Neural progenitor cell (in vitro differentiated cells): ENCODE measurements around the gene CENPO. TPM values are rescaled to one million over a fixed set of nuclear protein-coding genes. Genes with fewer than 3 reads are reported as not detected.

ENCODE experiments used
- DNase-seq: peaks from one replicate; pipeline ENCODE4 v3.0.0-alpha.2; 2016; ENCODE audit warnings: low spot score
- H2AFZ ChIP-seq: fragments of 200-600 bp; sonication (generic); replicated peaks from 2 replicates; pipeline ENCODE4 v1.6.1; 2016; ENCODE audit warnings: antibody characterized with exemption
- H3F3A ChIP-seq: fragments of 200-600 bp; sonication (generic); 2 replicates; pipeline ENCODE4 v1.6.1; 2016; ENCODE audit warnings: antibody characterized with exemption, low read depth
- H3K27ac ChIP-seq: fragments of 200-600 bp; sonication (generic); 2 replicates; pipeline ENCODE4 v1.5.1; 2016; ENCODE audit warnings: mild to moderate bottlenecking
- H3K27me3 ChIP-seq: fragments of 200-600 bp; sonication (generic); 2 replicates; pipeline ENCODE4 v1.6.1; 2016; ENCODE audit warnings: mild to moderate bottlenecking, moderate library complexity
- H3K36me3 ChIP-seq: fragments of 200-600 bp; sonication (generic); 2 replicates; pipeline ENCODE4 v1.5.1; 2016
- H3K4me1 ChIP-seq: fragments of 200-600 bp; sonication (generic); 2 replicates; pipeline ENCODE4 v1.6.1; 2016; ENCODE audit warnings: mixed run types
- H3K4me2 ChIP-seq: fragments of 200-600 bp; sonication (generic); 2 replicates; pipeline ENCODE4 v1.6.1; 2016
- H3K4me3 ChIP-seq: fragments of 200-600 bp; sonication (generic); 2 replicates; pipeline ENCODE4 v1.5.1; 2016
- H3K79me2 ChIP-seq: fragments of 200-600 bp; sonication (generic); 2 replicates; pipeline ENCODE4 v1.6.1; 2016; ENCODE audit warnings: low read depth
- H3K9ac ChIP-seq: fragments of 200-600 bp; sonication (generic); 2 replicates; pipeline ENCODE4 v1.6.1; 2016
- H3K9me3 ChIP-seq: fragments of 200-600 bp; sonication (generic); 2 replicates; pipeline ENCODE4 v1.5.1; 2016; ENCODE audit warnings: low read depth
- H4K20me1 ChIP-seq: fragments of 200-600 bp; sonication (generic); 2 replicates; pipeline ENCODE4 v1.6.1; 2016; ENCODE audit warnings: low read depth
- H3K27ac Mint-ChIP-seq: 3 replicates; pipeline ENCODE4 v1.8.0; 2021; ENCODE audit warnings: mixed read lengths
- H3K27me3 Mint-ChIP-seq: 2 replicates; pipeline ENCODE4 v1.8.0; 2022; ENCODE audit warnings: low read depth, mild to moderate bottlenecking, inconsistent platforms, moderate library complexity, mixed read lengths; ENCODE audit not compliant: insufficient read depth
- H3K36me3 Mint-ChIP-seq: 3 replicates; pipeline ENCODE4 v1.8.0; 2021; ENCODE audit warnings: mixed read lengths
- H3K4me1 Mint-ChIP-seq: 3 replicates; pipeline ENCODE4 v1.8.0; 2021; ENCODE audit warnings: mixed read lengths
- H3K4me3 Mint-ChIP-seq: 3 replicates; pipeline ENCODE4 v1.8.0; 2021; ENCODE audit warnings: mild to moderate bottlenecking, moderate library complexity, mixed read lengths
- H3K9me3 Mint-ChIP-seq: 3 replicates; pipeline ENCODE4 v1.8.0; 2020; ENCODE audit warnings: mixed read lengths
- EZH2 ChIP-seq: fragments of 200-600 bp; sonication (generic); IDR thresholded peaks from 2 replicates; pipeline ENCODE4 v1.6.1; 2017; ENCODE audit warnings: antibody characterized with exemption, mild to moderate bottlenecking, moderate library complexity
- EZH2phosphoT487 ChIP-seq: fragments of 200-600 bp; sonication (generic); IDR thresholded peaks from 2 replicates; pipeline ENCODE4 v1.6.1; 2017; ENCODE audit warnings: antibody characterized with exemption
- total RNA-seq: library from RNA; depleted of rRNA; stranded (reverse); fragments of >200 nt; gene quantifications from 2 replicates; pipeline ENCODE4 v1.2.3, GENCODE V29; 2015; ENCODE audit warnings: low replicate concordance
- TF ChIP-seq, protein P1 (sequence below): fragments of 200-600 bp; sonication (generic); IDR thresholded peaks from 2 replicates; pipeline ENCODE4 v1.5.1; 2017; ENCODE audit warnings: antibody characterized with exemption, mild to moderate bottlenecking

CENPO gene
- total RNA-seq, 1 donor from 2014 or later, result 50.6 TPM

DNA sequence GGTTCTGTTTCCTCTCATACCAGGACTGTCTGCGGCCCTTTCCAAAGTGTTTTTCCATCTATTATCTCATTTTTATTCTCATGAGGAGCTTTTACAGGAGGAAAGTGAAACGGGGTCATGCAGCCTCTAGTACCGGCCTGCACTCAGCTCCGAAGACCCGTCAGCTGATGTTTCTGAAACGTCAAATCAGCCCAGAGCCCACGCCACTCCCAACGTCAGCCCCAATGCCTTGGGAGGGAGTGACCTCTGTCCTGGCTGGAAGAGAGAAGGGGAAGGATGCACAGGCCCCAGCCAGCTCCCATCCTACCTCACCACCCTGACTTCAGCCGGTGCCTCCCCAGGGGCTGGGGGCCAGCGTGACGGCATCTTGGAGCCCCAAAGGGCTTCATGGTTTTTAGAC, 68.3 kb downstream of the CENPO start:
- no peaks in the 10 kb centered on the region for H3K79me2 ChIP-seq
- TF ChIP-seq, protein P1, sequence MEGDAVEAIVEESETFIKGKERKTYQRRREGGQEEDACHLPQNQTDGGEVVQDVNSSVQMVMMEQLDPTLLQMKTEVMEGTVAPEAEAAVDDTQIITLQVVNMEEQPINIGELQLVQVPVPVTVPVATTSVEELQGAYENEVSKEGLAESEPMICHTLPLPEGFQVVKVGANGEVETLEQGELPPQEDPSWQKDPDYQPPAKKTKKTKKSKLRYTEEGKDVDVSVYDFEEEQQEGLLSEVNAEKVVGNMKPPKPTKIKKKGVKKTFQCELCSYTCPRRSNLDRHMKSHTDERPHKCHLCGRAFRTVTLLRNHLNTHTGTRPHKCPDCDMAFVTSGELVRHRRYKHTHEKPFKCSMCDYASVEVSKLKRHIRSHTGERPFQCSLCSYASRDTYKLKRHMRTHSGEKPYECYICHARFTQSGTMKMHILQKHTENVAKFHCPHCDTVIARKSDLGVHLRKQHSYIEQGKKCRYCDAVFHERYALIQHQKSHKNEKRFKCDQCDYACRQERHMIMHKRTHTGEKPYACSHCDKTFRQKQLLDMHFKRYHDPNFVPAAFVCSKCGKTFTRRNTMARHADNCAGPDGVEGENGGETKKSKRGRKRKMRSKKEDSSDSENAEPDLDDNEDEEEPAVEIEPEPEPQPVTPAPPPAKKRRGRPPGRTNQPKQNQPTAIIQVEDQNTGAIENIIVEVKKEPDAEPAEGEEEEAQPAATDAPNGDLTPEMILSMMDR, result no peak
- TF ChIP-seq EZH2, result no peak
- no peak for TF ChIP-seq EZH2phosphoT487
- no peak for DNase-seq
- H3K4me3 ChIP-seq, result no peak overlapping the region
- H3F3A ChIP-seq, result no peaks in the 10 kb centered on the region
- H3K36me3 ChIP-seq, result no peaks in the 10 kb centered on the region
- H4K20me1 ChIP-seq, result no peaks in the 10 kb centered on the region
- Mint-ChIP-seq H3K27me3 (no peaks in the 10 kb centered on the region), H3K27ac (no peak overlapping the region), H3K4me1 (no peaks in the 10 kb centered on the region), H3K36me3 (peaks cover 10% of the 10 kb centered on the region), H3K4me3 (no peak overlapping the region), H3K9me3 (no peaks in the 10 kb centered on the region)
- no peak overlapping the region for H3K4me2 ChIP-seq
- no peak overlapping the region for H3K27ac ChIP-seq
- H3K9ac ChIP-seq, result no peak overlapping the region
- H2AFZ ChIP-seq, result no peak overlapping the region
- H3K9me3 ChIP-seq, result no peaks in the 10 kb centered on the region
- no peaks in the 10 kb centered on the region for H3K27me3 ChIP-seq
- no peaks in the 10 kb centered on the region for H3K4me1 ChIP-seq

- H3K4me1 Mint-ChIP-seq, result no peaks in the 10 kb centered on the region
- Histone ChIP-seq H3K9ac (no peak overlapping the region), H3K36me3 (no peaks in the 10 kb centered on the region), H3K4me3 (no peak overlapping the region), H3K9me3 (no peaks in the 10 kb centered on the region), H3K27me3 (no peaks in the 10 kb centered on the region), H3K79me2 (no peaks in the 10 kb centered on the region), H4K20me1 (no peaks in the 10 kb centered on the region), H3K27ac (no peak overlapping the region), H3K4me1 (no peaks in the 10 kb centered on the region), H2AFZ (no peak overlapping the region), H3K4me2 (no peak overlapping the region), H3F3A (no peaks in the 10 kb centered on the region)
- no peak for DNase-seq
- H3K27ac Mint-ChIP-seq, result no peak overlapping the region
- no peak overlapping the region for H3K4me3 Mint-ChIP-seq
- H3K27me3 Mint-ChIP-seq, result no peaks in the 10 kb centered on the region
- TF ChIP-seq EZH2, result no peak
- TF ChIP-seq, protein P1, result no peak
- TF ChIP-seq EZH2phosphoT487, result no peak
- peaks cover 14% of the 10 kb centered on the region for H3K36me3 Mint-ChIP-seq
- H3K9me3 Mint-ChIP-seq, result no peaks in the 10 kb centered on the region
These were observed 70.4 kb downstream of the CENPO start for GRCh38 chr2:24863641-24864040.

GRCh38 chr2:24866946-24867345, 73.7 kb downstream of the CENPO start:
- H3K27me3 Mint-ChIP-seq, result no peaks in the 10 kb centered on the region
- H3F3A ChIP-seq, result peaks cover 15% of the 10 kb centered on the region
- no peaks in the 10 kb centered on the region for H3K9me3 Mint-ChIP-seq
- no peak overlapping the region for H3K9ac ChIP-seq
- H3K9me3 ChIP-seq, result no peaks in the 10 kb centered on the region
- H3K27ac ChIP-seq, result no peak overlapping the region
- H2AFZ ChIP-seq, result no peak overlapping the region
- H3K36me3 Mint-ChIP-seq, result peaks cover 20% of the 10 kb centered on the region
- H3K27ac Mint-ChIP-seq, result no peak overlapping the region
- no peak overlapping the region for H3K4me2 ChIP-seq
- H4K20me1 ChIP-seq, result no peaks in the 10 kb centered on the region
- H3K4me1 Mint-ChIP-seq, result peaks cover 11% of the 10 kb centered on the region
- no peaks in the 10 kb centered on the region for H3K27me3 ChIP-seq
- no peak for DNase-seq
- H3K79me2 ChIP-seq, result no peaks in the 10 kb centered on the region
- H3K4me3 ChIP-seq, result no peak overlapping the region
- H3K36me3 ChIP-seq, result no peaks in the 10 kb centered on the region
- TF ChIP-seq, protein P1, result no peak
- TF ChIP-seq EZH2phosphoT487 (no peak), EZH2 (no peak)
- peaks cover 15% of the 10 kb centered on the region for H3K4me1 ChIP-seq
- H3K4me3 Mint-ChIP-seq, result no peak overlapping the region
